Activated B cell treated with CpG ODN at 0.5 μM for 24 hours (primary cell): Measurements from ENCODE around the gene MORN1. TPM values are rescaled to one million over a fixed set of nuclear protein-coding genes. Genes with fewer than 3 reads are reported as not detected.

Experiments
- ATAC-seq: fragments of 200-7000 bp; cut with Tn5 transposase; one replicate; pipeline ENCODE4 v1.10.0; 2021; ENCODE audit warnings: low read depth, mild to moderate bottlenecking, moderate library complexity
- CTCF ChIA-PET: fragments of 350-600 bp; sonication (Branson Sonifier 250); formaldehyde crosslinking; loops from one replicate; lab custom pipeline; 2021; ENCODE audit warnings: antibody characterized with exemption; lab: Charles Lee
- POLR2A ChIA-PET: fragments of 350-600 bp; sonication (Branson Sonifier 250); formaldehyde crosslinking; loops from one replicate; lab custom pipeline; 2021; ENCODE audit warnings: antibody characterized with exemption; lab: Charles Lee
- DNase-seq: peaks from one replicate; pipeline ENCODE4 v3.0.0; 2022
- H3K27ac Mint-ChIP-seq: one replicate; pipeline ENCODE4 v1.8.0; 2020; ENCODE audit warnings: mixed read lengths
- H3K27me3 Mint-ChIP-seq: one replicate; pipeline ENCODE4 v1.8.0; 2021; ENCODE audit warnings: mixed read lengths
- H3K36me3 Mint-ChIP-seq: one replicate; pipeline ENCODE4 v1.8.0; 2021; ENCODE audit warnings: low read depth, mixed read lengths
- H3K4me1 Mint-ChIP-seq: one replicate; pipeline ENCODE4 v1.8.0; 2021; ENCODE audit warnings: mixed read lengths
- H3K4me3 Mint-ChIP-seq: one replicate; pipeline ENCODE4 v1.8.0; 2020; ENCODE audit warnings: mild to moderate bottlenecking, mixed read lengths
- H3K9me3 Mint-ChIP-seq: one replicate; pipeline ENCODE4 v1.8.0; 2020; ENCODE audit warnings: mixed read lengths
- intact Hi-C: fragments of 100-400 bp; cut with micrococcal nuclease; formaldehyde crosslinking; loops from one replicate; pipeline ENCODE4 v1.15.1; 2024
- total RNA-seq: library from RNA; stranded (reverse); gene quantifications from 2 replicates; pipeline ENCODE4 v1.2.3, GENCODE V29; 2022
- TF ChIP-seq, protein P1 (sequence below): fragments of 200-600 bp; IDR thresholded peaks from one replicate; pipeline ENCODE4 v1.8.0; 2022; ENCODE audit warnings: antibody characterized with exemption, mild to moderate bottlenecking

The MORN1 gene
- total RNA-seq, 1 donor from 2014 or later: 17.8 TPM

GRCh38 chr1:2348346-2349325 lies 42.7 kb downstream of the MORN1 start:
- no peaks in the 10 kb centered on the region for H3K9me3 Mint-ChIP-seq
- intact Hi-C loops: no loop called here
- POLR2A ChIA-PET: no interaction called here
- H3K27me3 Mint-ChIP-seq: no peaks in the 10 kb centered on the region
- no peaks in the 10 kb centered on the region for H3K4me1 Mint-ChIP-seq
- no peak overlapping the region for H3K4me3 Mint-ChIP-seq
- CTCF ChIA-PET: no interaction called here
- ATAC-seq: no peak
- no peaks in the 10 kb centered on the region for H3K36me3 Mint-ChIP-seq
- TF ChIP-seq, protein P1, sequence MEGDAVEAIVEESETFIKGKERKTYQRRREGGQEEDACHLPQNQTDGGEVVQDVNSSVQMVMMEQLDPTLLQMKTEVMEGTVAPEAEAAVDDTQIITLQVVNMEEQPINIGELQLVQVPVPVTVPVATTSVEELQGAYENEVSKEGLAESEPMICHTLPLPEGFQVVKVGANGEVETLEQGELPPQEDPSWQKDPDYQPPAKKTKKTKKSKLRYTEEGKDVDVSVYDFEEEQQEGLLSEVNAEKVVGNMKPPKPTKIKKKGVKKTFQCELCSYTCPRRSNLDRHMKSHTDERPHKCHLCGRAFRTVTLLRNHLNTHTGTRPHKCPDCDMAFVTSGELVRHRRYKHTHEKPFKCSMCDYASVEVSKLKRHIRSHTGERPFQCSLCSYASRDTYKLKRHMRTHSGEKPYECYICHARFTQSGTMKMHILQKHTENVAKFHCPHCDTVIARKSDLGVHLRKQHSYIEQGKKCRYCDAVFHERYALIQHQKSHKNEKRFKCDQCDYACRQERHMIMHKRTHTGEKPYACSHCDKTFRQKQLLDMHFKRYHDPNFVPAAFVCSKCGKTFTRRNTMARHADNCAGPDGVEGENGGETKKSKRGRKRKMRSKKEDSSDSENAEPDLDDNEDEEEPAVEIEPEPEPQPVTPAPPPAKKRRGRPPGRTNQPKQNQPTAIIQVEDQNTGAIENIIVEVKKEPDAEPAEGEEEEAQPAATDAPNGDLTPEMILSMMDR: no peak
- H3K27ac Mint-ChIP-seq: no peak overlapping the region
- no peak for DNase-seq

- ChIA-PET CTCF (no interaction called here), POLR2A (no interaction called here)
- ATAC-seq: no peak
- Mint-ChIP-seq H3K4me3 (no peak overlapping the region), H3K9me3 (no peaks in the 10 kb centered on the region), H3K4me1 (no peaks in the 10 kb centered on the region), H3K36me3 (no peaks in the 10 kb centered on the region), H3K27ac (no peak overlapping the region), H3K27me3 (no peaks in the 10 kb centered on the region)
- no peak for DNase-seq
- intact Hi-C loops: no loop called here
- TF ChIP-seq, protein P1: no peak
Measured at GRCh38 chr1:2347896-2348295, 43.5 kb downstream of the MORN1 start.

DNA sequence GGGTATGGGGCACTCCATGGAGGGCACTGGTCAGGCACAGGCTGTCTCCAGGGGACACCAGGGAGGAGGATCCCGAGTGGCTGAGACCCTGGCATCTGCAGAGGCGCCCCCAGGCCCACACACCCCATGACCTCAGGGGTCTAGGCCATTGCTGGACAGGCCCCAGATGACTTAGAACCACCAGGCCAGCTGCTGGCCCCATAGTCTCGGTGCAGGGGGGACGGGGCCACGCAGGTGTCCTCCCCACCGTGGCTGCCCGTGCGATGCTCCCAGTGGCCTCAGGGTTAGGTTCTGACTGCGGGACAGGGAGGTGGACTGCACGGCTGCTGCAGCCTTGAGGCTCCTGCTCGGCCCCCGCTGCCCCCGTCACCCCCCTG lies 44.0 kb downstream of the MORN1 start:
- Mint-ChIP-seq H3K36me3 (no peaks in the 10 kb centered on the region), H3K27ac (no peak overlapping the region), H3K4me1 (no peaks in the 10 kb centered on the region), H3K9me3 (no peaks in the 10 kb centered on the region), H3K27me3 (no peaks in the 10 kb centered on the region), H3K4me3 (no peak overlapping the region)
- CTCF ChIA-PET: no interaction called here
- POLR2A ChIA-PET: no interaction called here
- intact Hi-C loops: no loop called here
- TF ChIP-seq, protein P1: no peak
- ATAC-seq: no peak
- no peak for DNase-seq

- TF ChIP-seq, protein P1: no peak
- no peaks in the 10 kb centered on the region for H3K36me3 Mint-ChIP-seq
- DNase-seq (no peak), ATAC-seq (no peak)
- H3K27ac Mint-ChIP-seq: no peak overlapping the region
- intact Hi-C loops: no loop called here
- no peak overlapping the region for H3K4me3 Mint-ChIP-seq
- H3K27me3 Mint-ChIP-seq: no peaks in the 10 kb centered on the region
- ChIA-PET CTCF (no interaction called here), POLR2A (interaction anchor here (0.6 kb wide), 1 partner anchor 13 kb away, joined by 4 read pairs; no protein-coding TSS in a partner anchor)
- no peaks in the 10 kb centered on the region for H3K4me1 Mint-ChIP-seq
- H3K9me3 Mint-ChIP-seq: no peaks in the 10 kb centered on the region
Measured at GRCh38 chr1:2346691-2347408, 44.5 kb downstream of the MORN1 start.
